IPS DF 4.7 (cell line): ENCODE data around the gene RSPO1.
A peak's percentile ranks its signal among the peaks of the same experiment; 100 is the strongest.
"Not testable (repeated sequence)": the region's sequence is repeated elsewhere in the genome, so short reads cannot be mapped to it uniquely, and the experiment has no call there.

Experiments used
- DNase-seq: peaks from one replicate; pipeline ENCODE4 v3.0.0-alpha.2; 2013; ENCODE audit warnings: low spot score; ENCODE audit errors: extremely low read depth

The RSPO1 gene

DNA sequence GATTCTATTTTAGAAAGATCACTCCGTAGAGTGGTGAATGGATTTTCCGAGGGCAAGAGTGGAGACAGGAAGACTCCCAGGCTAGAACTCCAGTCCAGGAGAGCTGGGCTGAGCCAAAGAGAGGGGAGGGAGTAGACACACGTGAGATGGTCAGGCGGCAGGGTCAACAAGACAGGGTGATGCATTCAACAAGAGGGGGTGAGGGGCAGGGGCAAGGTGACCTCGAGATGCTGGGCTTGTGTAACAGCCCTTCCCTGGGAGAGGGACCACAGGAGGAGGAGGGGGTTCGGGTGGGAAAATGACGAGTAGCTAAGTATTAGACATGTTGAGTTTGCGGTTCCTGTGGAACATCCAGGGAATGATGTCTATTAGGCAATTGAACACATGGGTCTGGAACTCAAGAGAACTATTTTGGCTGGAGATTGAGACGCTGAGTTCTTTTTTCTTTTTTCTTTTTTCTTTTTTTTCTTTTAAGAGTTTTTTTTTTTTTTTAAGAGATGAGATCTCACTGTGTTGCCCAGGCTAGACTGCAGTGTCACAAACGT, 13.3 kb downstream of the RSPO1 start:
- DNase-seq: no peak

DNA sequence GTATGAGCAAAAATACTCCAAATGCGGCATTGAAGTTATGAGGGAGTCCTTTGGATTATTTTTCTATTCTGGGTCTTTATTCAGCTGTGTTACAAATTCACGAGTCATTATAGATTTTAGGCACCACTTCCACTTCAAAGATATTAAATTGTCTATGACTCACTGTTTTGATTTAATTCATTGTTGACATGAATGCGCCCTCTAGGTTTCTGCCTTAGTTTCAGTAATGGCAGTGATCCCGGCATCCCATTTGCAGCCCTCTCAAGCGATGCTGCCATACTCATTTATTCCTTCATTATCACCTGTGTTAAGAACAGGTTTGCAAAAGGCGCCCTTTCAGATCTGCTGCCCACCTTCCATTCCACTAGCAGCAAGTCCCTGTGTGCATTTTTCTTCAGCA, 14.0 kb downstream of the RSPO1 start:
- DNase-seq: no peak

GRCh38 chr1:37616330-37616729, 18.4 kb downstream of the RSPO1 start:
- no peak for DNase-seq

GRCh38 chr1:37614105-37614504, 20.6 kb downstream of the RSPO1 start:
- no peak for DNase-seq

DNA sequence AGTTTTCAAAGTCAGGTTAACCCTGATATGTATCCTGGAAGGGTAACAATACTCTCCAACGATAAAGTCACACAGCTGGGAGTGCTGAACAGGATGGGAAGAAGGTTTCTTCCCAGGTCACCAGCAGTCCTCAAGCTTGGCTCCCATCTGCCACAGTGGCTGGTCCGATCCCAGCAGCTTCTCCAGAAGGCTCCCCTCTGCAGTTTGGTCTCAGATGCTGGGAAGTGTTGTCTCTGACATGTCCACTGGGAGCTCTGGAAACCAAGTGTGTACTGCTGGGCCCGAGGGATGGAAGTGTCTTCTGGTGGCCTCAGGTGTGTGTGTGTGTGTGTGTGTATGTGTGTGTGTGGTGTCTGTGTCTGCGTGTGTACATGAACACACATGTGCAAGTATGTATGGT, 22.5 kb downstream of the RSPO1 start:
- no peak for DNase-seq

DNA sequence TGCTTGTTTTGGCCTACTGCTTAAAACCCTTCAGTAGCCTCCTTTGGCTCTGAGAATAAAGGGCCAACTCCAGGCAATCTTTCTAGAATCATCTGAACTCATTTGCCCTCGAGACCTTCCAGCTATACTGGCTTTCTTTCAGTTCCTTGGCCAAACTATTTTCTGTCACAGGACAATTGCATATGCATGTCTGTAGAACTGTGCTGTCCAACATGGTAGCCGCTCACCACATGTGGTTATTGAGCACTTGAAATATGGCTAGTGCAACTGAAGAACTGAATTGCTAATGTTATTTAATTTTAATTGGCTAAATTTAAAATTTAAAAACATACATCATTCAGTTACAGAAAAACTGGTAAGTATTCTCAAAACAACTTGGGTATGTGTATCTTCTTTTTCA, 24.7 kb downstream of the RSPO1 start:
- DNase-seq: no peak

DNA sequence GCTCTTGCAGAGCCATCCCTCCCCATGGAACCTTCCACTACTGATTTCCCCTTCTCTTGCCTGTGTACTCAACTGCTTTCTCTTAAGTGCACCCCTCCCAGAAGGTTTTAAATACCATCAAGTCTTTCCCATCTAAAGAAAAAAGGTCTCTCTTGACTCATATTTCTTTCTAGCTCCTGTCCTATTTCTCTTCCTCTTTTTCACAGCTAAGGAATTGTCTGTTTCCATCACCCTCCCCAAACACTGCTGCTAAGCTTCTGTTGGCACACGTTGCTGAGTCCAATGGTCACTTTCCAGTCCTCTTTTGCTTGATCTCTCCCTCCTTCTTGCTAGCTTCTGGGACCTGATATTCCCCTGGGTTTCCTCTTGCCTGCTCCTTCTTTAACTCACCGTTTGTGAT, 25.7 kb downstream of the RSPO1 start:
- DNase-seq: no peak

- DNase-seq: no peak
Observed at GRCh38 chr1:37606481-37607263, 28.0 kb downstream of the RSPO1 start.

DNA sequence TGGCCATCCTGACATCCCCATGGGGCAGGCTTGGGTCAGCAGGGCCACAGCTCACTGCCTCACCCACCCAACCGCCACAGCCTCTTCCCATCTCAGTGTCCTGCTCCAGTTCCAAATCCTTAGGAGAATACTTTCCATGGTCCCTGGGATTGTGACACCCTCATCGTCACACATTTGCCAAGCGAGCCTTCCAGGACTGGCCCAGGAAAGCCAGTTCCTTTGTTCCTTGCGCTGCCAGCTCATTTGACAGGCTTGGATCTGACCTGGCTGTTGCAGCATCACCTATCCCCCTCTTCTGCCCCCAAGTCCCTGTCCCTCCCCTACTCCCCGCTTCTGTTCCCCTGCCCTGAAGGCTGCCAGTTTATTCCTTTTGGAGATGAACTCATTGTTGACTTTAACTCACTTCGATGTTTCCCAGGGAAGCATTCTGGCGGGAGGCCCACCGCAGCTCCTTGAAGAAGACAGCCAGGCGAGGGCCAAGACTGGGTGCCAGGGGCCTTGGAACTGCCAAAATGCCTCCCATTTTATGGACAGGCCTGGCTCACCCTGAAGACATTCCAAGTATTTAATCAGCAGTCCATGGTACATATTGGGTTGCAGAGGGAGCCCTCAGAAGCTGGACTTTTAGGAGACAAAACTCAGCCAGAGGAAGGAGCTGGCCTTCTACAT, 28.8 kb downstream of the RSPO1 start:
- DNase-seq: no peak

DNA sequence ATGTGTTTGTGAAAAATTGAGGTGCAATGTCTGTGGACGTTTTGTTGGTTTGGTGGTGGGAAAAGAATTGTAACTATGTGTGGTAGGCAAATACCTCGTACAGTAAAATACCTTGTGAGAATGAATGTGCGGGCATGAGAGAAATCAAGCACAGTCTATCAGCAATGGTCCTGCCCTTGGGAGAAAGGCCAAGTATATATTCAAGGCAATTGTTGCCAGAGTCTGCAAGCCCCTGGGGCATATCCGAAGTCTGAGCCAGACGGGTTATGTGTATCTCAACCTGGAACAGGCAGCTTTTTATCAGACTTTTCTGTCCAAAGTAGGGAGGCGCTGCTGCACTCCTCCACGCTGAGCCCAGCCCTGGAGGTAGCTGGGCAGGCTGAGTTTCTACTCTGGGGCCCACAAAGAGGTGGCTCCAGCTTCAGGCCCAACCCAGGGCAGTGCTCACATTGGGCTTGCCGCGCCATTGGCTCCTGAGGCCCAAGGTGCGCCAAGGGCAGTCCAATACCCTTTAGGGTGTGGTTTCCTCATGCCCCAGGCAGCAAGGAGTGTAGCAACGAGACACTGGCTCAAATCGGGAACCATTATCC, 29.5 kb downstream of the RSPO1 start:
- no peak for DNase-seq

GRCh38 chr1:37602750-37603694, 31.7 kb downstream of the RSPO1 start:
- no peak for DNase-seq

- DNase-seq: no peak
Observed at GRCh38 chr1:37601441-37601840, 33.3 kb downstream of the RSPO1 start.

- no peak for DNase-seq
Observed at GRCh38 chr1:37599940-37600339, 34.8 kb downstream of the RSPO1 start.

- no peak for DNase-seq
Observed at GRCh38 chr1:37596182-37596667, 38.5 kb downstream of the RSPO1 start.

GRCh38 chr1:37595440-37596181, 39.1 kb downstream of the RSPO1 start, which contains the start of gene GNL2:
Gene GNL2, minus strand, starts transcription at chr1:37595937. Its CDS starts 115 bp downstream, at chr1:37595822.
- peak; percentile 84 for DNase-seq

DNA sequence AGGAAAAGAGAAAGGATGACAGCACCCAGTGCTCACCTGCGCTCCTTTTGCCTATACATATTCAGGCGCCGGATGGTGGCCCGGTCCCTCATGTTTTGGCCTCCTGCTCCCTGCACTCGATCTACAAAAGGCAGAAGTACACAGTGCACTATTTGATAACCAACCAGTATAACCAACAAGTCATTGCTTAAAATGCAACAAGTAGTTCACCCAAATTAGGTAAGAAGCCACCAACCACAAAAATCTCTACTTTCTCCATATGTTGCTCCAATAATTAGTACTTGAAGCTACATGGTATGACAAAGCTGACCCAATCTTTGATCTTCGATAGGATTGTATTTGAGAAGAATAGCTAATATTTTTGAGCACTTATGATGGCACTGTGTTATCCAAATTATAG, 41.0 kb downstream of the RSPO1 start:
- no peak for DNase-seq

DNA sequence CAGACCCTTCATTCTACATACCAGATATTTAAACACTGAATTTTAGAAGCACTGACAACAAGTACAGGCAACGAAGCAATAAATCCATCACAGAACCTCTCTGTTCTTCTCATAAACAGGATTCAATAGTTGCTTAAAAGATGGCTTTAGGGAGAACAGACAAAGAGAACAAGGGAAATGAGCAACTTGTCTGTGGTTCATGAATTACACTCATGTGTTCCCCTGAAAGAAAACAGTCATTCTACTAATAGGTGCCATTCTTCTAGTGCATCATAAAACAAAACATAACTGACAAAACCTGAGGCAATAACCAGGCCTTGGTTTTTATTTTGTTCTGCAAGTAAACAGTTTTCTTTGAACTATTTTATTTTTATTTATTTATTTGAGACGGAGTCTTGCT, 45.8 kb downstream of the RSPO1 start:
- DNase-seq: no peak

DNA sequence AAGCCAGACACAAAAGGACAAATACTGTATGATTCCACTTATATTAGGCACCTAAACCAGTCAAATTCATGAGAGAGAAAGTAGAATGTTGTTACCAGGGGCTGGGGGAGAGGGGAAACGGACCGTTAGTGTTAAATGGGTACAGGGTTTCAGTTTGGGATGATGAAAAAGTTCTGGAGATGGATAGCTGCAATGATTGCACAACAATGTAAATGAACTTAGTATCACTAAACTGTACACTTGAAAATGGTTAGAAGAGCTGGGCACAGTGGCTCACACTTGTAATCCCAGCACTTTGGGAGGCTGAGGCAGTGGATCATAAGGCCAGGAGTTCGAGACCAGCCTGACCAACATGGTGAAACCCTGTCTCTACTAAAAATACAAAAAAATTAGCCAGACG, 50.1 kb downstream of the RSPO1 start:
- not testable (repeated sequence) for DNase-seq

GRCh38 chr1:37575692-37576091, 59.0 kb downstream of the RSPO1 start:
- DNase-seq: no peak

DNA sequence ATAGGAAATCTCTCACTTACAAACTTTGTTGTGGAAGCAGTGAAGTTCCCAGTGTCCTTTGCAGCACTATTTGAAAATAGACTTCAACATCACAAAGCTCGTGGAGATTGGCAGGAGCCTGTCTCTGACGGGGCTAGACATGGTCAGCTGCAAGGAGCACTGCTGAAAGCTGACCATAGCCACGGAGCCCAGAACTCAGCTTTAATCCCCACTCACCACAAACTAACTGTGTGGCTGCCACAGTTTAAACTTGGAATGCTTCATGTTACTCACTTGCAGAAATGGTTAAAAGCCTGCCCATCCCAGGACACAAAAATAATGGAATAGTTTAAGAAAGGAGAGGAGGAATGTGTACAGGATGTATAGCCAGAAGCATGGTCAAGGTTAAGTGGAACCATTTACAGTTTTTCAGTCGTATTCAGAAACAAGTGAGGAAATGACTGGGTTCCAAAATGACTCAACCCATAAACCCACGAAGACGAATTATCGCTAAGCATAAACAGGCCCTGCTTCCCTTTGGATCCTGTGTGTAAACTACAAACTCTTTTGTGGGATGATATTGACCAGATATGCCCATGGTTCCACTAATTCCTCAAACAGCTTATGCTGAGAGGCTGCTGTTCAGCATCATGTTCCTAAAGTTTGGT, 59.7 kb downstream of the RSPO1 start:
- DNase-seq: no peak
